GM13977 (cell line): ENCODE results near the gene INTS2.
A peak's percentile ranks its signal among the peaks of the same experiment; 100 is the strongest.

ENCODE experiments used
- DNase-seq: peaks from one replicate; pipeline ENCODE4 v3.0.0; 2012; ENCODE audit warnings: low spot score
- in situ Hi-C: fragments of 300-500 bp; cut with MboI; formaldehyde crosslinking; loops from one replicate; pipeline ENCODE4 v1.12.0; 2022; ENCODE audit warnings: low sequenced_read_pairs, low pct_unique_long_range_greater_than_20kb, mixed read lengths, inconsistent platforms; ENCODE audit not compliant: unreplicated experiment
- TF ChIP-seq, protein P1 (sequence below): IDR thresholded peaks from 2 replicates; pipeline ENCODE4 v1.5.1; 2012; ENCODE audit warnings: mild to moderate bottlenecking, control low read depth; ENCODE audit not compliant: insufficient read depth; ENCODE audit errors: extremely low read depth, missing control alignments

The INTS2 gene, protein sequence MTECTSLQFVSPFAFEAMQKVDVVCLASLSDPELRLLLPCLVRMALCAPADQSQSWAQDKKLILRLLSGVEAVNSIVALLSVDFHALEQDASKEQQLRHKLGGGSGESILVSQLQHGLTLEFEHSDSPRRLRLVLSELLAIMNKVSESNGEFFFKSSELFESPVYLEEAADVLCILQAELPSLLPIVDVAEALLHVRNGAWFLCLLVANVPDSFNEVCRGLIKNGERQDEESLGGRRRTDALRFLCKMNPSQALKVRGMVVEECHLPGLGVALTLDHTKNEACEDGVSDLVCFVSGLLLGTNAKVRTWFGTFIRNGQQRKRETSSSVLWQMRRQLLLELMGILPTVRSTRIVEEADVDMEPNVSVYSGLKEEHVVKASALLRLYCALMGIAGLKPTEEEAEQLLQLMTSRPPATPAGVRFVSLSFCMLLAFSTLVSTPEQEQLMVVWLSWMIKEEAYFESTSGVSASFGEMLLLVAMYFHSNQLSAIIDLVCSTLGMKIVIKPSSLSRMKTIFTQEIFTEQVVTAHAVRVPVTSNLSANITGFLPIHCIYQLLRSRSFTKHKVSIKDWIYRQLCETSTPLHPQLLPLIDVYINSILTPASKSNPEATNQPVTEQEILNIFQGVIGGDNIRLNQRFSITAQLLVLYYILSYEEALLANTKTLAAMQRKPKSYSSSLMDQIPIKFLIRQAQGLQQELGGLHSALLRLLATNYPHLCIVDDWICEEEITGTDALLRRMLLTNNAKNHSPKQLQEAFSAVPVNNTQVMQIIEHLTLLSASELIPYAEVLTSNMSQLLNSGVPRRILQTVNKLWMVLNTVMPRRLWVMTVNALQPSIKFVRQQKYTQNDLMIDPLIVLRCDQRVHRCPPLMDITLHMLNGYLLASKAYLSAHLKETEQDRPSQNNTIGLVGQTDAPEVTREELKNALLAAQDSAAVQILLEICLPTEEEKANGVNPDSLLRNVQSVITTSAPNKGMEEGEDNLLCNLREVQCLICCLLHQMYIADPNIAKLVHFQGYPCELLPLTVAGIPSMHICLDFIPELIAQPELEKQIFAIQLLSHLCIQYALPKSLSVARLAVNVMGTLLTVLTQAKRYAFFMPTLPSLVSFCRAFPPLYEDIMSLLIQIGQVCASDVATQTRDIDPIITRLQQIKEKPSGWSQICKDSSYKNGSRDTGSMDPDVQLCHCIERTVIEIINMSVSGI

GRCh38 chr17:61927208-61928100 lies at the start of gene INTS2:
Gene INTS2 (minus strand): TSS chr17:61927982. CDS start chr17:61926644, 1,338 bp downstream.
- in situ Hi-C loops, result no loop called here
- DNase-seq, result peak; percentile 92
- TF ChIP-seq, protein P1, sequence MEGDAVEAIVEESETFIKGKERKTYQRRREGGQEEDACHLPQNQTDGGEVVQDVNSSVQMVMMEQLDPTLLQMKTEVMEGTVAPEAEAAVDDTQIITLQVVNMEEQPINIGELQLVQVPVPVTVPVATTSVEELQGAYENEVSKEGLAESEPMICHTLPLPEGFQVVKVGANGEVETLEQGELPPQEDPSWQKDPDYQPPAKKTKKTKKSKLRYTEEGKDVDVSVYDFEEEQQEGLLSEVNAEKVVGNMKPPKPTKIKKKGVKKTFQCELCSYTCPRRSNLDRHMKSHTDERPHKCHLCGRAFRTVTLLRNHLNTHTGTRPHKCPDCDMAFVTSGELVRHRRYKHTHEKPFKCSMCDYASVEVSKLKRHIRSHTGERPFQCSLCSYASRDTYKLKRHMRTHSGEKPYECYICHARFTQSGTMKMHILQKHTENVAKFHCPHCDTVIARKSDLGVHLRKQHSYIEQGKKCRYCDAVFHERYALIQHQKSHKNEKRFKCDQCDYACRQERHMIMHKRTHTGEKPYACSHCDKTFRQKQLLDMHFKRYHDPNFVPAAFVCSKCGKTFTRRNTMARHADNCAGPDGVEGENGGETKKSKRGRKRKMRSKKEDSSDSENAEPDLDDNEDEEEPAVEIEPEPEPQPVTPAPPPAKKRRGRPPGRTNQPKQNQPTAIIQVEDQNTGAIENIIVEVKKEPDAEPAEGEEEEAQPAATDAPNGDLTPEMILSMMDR, result no peak

DNA sequence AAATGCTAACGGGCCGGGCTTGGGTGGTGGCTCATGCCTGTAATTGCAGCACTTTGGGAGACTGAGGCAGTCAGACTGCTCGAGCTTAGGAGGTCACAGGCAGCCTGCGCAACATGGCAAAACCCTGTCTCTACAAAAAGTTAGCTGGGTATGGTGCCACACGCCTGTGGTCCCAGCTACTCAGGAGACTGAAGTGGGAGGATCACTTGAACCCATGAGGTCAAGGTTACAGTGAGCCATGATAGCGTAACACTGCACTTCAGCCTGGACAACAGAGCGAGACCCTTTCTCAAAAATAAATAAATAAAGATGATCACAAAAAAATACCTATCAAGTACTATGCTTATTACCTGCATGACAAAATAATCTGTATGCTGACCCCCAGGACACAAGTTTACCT lies 46.3 kb upstream of the INTS2 start:
- no peak for DNase-seq
- in situ Hi-C loops, result no loop called here
- TF ChIP-seq, protein P1, result no peak

DNA sequence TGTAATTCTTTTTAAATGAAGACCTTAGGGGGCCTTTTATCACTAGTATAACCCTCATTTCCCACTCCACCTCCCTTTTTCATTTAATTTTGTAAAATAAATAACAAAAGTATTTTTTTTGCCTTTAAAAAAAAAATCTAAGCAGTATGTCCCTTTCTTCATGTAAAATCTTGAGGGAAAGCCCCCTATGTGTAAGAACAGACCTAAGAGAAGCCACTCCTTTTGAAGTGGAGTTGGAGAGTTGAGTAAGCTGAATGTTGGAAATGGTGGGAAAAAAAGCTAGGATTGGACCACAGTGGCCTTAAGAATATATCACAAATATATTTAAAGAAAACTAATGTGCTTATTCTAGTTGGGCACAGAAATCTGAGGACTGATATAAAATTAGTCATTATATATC lies 44.5 kb upstream of the INTS2 start:
- in situ Hi-C loops, result no loop called here
- no peak for DNase-seq
- TF ChIP-seq, protein P1, result no peak

DNA sequence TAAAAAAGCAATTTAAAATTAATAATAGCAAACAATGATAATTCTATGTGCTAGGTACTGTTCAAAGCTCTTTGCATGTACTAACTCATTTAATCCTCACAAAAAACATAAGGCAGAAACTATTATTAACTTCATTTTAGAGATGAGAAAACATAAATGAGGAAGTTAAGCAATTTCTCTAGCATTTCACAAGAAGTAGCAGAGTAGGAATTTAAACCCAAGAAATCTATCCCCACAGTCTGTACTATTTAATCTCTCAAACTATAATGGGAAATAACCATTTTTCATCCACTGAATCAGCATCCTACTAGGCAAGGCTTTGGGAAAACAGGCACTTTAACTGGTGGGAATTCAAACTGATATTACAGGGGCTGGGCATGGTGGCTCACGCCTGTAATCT lies 42.2 kb upstream of the INTS2 start:
- TF ChIP-seq, protein P1, result no peak
- no peak for DNase-seq
- in situ Hi-C loops, result no loop called here

- TF ChIP-seq, protein P1, result no peak
- in situ Hi-C loops, result no loop called here
- DNase-seq, result no peak
These were observed 41.0 kb upstream of the INTS2 start for GRCh38 chr17:61968757-61969156.

GRCh38 chr17:61967729-61968128 lies 39.9 kb upstream of the INTS2 start:
- TF ChIP-seq, protein P1, result no peak
- in situ Hi-C loops, result no loop called here
- DNase-seq, result no peak
